Right renal cortex interstitium (tissue), 3 donors: ENCODE measurements around the gene STK32B. TPM values are rescaled to one million over a fixed set of nuclear protein-coding genes. Genes with fewer than 3 reads are reported as not detected.

ENCODE experiments used
- DNase-seq, 3 donors: peaks; one replicate each; pipeline ENCODE4 v3.0.0-alpha.2; 2013; ENCODE audit warnings: low read depth in 3 of 3, low spot score in 2 of 3
- polyA plus RNA-seq, 3 donors: library from polyadenylated mRNA; unstranded; fragments of 120-200 nt; gene quantifications; one replicate each; pipeline ENCODE4 v1.2.1, GENCODE V29; 2013; ENCODE audit not compliant: insufficient read length in 3 of 3

Gene STK32B
- polyA plus RNA-seq, 3 donors = 8.6 to 11.0 (median 9.3) TPM

DNA sequence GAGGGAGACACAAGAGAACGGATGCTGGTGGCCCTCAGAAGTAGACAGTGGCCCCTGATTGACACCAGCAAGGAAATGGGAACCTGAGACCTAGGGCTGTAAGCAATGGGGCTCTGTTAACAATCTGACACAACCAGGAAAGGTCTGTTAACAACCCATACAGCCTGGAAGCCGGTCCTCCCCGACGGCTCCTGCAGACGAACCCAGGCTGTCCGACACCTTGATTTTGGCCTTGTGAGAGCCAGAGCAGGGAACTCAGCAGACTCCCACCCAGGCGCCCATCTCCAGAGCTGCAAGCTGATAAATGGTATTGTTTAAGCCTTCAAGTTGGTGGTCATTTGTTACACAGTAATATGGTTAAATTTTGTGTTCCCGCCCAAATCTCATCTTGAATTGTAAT, 21.8 kb upstream of the STK32B start:
- DNase-seq = no peak

DNA sequence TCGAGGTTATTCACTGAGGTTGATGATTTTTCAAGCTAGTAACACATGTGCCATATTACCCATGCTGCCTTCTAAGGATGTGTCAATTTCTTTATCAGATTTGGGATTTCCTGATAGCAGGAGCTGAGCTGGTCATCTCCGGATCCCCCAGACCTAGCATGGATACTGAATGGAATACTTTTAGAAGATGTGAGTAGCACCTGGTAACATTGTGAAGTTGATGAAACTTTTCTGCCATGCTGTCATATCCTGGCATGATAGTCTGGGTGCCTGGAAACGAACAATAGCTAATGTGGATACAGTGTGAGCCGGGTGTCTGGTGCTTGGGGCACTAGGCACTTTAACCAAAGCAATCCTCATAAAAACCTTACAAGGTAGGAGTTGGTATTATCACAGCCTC, 21.1 kb upstream of the STK32B start:
- no peak for DNase-seq

DNA sequence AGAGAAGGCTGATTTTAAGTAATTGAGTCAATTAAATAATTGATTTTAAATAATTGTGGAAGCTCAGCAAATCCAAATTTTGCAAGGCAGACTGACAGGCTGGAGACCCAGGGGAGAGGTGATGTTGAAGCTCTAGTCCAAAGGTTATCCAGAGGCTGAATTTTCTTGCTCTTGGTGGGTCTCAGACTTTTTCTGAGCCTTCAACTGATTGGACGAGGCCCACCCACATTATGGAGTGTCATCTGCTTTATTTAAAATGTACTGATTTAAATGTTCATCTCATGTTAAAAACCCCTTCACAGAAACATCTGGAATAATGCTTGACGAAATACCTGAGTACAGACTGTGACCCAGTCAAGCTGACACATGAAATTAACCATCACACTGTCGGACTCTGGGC, 20.4 kb upstream of the STK32B start:
- no peak for DNase-seq

DNA sequence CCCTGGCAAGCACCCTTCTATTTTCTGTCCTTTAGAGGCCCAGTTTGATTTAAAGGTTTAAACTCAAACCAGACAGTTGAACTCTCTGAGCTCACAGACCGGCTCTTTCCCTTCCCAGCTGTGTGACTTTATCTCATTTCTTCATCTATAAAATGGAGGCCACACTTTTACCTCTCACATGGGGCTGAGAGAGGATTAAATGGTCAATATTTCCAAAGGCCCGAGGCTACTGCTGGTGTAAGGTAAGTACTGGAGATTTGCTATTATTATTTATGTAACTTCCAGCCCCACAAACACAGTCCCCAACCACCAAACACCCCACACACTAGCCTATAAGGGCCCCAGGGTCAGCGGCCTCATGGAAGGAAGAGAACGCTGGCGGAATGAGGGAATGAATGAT, 18.5 kb upstream of the STK32B start:
- DNase-seq = no peak

DNA sequence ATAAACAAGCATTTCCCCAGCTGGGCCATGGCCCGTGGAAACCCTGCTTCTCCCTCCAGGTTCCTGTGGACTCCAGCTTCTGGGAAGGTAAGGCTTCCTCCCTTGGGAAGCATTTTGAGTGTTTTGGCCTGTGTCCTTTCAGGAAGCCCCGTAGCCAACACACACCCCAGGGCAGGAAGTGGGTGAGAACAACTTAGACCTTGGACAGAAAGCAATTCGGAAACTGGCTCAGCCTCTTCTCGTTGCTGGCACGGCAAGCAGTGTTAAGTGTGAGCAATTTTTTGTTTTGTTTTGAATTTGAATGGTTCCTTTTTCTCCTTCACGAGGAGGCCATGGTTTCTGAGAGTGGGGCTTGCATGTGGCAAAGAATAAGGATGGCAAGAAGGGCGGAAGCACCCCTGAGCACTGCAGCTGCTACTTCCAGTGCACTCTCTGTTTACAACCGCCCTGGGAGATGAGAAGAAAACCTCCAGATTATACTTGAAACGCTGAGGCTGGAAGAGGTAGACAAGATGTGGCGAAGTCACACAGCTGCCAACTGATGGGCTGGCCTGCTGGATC, 17.9 kb upstream of the STK32B start:
- no peak for DNase-seq

DNA sequence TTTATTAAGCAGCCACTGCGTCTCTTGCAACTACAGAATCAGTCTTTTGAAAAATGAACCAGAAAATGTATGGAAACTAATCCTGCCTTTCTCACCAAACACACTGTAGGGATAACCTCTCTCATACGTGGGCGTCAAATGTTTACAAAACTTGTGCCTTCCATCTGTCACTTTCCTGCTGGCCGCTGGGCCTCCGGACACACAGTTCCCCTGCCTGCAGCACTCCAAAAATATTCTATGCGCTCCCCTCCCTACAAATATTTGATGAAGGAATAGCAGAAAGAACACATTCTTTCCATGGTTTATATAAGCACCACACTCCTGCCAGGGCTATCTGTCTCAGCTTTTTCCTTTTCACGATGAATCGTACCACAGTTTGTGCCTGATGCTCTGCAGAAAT, 17.1 kb upstream of the STK32B start:
- DNase-seq = no peak

DNA sequence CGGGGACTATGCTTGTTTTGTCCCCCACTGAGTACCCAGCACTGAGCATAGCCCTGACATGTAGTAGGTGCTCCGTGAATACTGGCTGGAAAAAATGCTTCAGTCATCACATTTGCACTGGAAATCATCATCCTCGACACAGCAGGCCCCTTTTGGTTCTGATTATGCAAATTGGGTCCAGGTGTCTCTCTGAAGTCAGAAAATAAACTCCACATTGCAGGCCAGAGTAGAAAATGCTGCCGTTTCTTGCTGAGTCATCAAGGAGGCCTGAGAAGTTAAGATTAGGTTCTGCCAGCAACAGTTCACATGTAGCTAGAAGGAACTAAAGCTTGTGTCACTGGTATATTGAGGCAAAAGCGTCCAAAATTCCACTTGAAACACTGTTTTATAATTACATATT, 15.0 kb upstream of the STK32B start:
- DNase-seq = no peak

DNA sequence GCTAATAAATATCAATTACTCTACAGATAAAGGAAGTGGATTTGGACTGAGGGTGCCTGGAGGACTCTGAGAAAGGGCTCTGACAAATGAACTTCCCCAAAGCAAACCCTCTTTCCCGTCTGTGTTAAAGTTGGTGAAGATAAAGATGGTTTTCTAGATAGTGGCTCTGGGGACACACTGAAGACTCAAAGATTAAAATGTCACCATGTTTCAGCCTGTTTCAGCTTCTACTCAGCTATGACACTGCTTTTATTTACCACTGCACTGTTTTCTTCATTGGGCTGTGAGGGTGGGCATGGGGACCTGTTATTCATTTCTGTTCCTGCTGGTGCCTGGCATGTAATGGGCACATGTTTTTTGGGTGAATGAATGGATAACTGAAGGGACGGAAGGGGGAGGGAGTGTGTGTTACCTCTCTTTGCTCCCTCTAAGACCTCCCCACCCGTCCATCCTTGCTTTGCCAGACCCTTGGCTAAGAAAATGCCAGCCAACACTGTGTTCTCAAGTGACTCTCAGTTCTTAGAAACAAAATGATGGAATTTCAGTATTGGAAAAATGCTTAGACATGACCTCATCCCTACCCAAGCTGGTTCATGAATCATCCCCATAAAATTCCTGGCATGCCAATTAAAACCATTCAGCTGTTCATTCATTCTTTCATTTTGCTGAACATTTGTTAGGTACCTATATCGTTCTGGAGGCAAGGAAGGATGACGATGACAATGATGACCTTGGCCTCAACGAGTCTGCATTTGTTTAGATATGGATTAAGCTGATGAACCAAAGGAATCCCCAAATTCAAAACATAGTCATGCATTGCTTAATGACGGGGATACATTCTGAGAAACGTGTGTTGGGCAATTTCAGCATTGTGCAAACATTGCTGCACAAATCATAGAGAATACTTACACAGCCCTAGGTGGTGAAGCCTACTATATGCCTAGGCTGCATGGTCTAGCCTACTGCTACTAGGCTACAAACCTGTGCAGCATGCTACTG, 13.4 kb upstream of the STK32B start:
- no peak for DNase-seq

DNA sequence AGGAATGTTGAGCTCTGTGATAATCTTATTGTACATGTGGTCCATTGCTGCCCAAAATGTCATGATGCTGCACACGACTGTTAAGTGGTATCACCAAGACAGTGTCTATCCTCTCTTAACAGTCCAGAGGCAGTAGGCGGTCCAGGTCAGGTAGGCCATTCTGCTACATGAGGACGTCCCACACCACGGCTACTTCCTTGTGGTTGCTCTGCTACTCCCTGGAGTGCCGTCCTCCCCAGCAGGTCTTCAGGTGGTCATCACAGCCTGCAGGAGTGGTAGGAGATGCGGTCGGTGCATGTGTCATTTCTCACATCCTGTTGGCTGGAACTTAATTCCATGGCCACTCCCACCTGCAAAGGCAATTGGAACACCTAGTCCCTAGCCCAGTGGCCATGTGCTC, 11.5 kb upstream of the STK32B start:
- no peak for DNase-seq

DNA sequence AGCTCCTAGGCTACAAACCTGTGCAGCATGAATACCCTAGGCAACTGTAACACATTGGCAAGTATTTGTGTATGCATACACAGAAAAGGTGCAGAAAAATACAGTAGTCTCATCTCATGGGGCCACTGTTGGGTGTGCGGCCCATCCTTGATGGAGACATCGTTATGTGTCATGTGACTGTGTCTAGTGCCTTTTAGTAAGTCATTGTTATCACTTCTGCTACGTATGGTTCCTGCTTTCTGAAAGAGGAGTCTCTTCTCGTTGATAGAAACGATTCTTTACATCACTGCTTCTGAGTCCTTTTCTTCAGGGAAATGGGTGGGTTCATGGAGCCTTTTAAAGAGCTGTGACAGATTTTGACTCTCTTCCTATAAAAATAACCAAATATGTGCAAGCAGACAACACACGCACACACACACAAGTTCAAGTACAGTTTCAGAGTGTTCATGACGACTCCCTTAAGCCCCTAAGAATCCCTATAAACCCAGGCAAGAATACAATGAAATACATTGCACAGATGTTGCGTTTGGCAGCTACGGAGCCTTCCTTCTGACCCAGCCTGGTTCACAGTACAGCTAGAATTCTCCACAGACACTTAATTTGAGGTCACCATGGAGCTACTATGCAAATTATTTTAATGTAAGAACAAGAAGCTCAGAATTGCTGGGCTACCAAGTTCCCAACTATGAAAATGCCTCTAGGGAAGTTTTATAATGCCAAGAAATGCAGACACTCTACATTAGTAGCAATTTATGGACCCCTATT, 10.2 kb upstream of the STK32B start:
- no peak for DNase-seq

DNA sequence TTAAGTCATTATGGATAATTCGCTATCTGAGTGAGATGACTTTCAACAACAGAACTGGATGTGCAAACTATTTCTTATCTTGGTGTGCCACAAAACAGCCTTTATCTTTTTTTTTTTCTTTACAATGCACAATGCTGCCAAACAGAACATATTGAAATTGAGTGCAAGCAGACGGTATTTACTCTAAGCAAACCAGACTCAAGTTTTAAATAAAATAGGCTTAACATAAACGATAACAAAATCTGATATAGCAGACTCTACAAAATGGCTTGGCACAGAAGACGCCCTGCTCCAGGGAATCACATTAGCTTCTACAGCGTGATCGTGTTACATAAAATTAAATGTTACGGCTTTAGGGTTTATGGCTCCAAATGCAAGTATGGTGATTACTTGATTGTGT, 9.6 kb upstream of the STK32B start:
- DNase-seq = no peak

DNA sequence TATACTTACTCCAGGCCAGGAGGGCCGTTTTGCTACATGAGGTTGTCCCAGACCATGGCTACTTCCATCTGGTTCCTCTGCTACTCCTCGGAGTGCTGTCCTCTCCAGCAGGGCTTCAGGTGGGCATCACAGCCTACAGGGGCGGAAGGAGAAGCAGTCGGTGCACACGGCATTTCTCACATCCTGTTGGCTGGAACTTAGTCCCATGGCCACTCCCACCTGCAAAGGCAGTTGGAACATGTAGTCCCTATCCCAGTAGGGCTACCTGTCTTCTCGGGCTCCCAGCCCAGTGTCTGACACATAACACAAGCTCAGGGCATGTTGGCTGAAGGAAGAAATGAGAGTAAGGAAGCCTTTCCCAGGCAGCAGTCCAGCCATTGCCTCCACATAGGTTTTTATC, 7.7 kb upstream of the STK32B start:
- DNase-seq = no peak

DNA sequence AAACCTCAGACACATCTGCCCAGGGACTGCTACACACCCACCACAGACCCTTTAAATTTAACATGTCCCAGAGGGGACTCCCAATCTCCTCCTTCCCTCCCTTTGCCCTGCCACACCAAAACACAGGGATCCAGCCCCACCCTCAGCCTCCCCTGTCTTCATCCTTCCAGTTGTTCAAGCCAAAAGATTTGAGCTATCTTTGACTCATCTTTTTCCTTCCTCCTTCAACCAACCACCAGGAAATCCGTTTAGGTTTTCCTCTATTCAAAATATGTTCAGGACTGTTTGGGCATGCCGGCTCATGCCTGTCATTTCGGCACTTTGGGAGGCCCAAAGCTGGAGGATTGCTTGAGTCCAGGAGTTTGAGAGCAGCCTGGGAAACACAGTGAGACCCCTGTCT, 6.9 kb upstream of the STK32B start:
- DNase-seq = no peak

DNA sequence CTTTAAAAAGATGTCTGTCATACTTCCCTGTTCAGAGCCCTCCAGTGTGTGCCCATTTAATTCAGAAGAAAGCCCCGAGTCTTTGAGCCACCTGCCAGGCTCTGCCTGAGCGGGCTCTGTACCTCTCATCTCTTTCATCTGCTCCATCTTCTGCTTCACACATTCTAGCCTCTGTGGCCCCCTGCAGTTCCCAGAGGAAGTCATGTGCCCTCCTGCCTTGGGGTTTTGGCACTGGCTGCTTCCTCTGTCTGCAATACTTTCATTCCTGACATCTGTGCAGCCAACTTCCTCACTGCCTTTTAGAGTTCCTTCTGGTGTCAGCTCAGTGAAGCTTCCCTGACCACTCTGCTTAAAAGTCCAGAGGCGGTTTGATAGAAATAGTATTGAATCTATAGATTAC, 6.2 kb upstream of the STK32B start:
- no peak for DNase-seq

DNA sequence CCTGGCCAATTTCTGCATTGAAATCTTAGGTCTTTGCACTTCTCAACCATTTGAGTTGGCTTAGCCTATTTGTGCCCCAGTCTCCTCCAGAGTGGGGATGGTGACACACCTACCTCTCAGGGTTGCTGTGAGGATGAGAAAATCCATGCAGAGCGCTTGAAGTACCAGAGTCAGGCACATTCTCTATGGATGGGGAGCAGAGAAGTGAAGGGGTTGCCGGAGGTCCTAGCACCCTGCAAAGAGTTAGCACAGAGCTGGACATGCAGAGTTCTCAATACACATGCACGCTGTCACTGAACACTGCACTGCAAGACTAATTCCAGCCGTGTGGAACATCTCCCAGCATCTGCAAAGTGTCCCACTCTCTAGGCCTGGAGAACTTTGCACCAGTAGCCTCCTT, 2.6 kb upstream of the STK32B start:
- DNase-seq = no peak

DNA sequence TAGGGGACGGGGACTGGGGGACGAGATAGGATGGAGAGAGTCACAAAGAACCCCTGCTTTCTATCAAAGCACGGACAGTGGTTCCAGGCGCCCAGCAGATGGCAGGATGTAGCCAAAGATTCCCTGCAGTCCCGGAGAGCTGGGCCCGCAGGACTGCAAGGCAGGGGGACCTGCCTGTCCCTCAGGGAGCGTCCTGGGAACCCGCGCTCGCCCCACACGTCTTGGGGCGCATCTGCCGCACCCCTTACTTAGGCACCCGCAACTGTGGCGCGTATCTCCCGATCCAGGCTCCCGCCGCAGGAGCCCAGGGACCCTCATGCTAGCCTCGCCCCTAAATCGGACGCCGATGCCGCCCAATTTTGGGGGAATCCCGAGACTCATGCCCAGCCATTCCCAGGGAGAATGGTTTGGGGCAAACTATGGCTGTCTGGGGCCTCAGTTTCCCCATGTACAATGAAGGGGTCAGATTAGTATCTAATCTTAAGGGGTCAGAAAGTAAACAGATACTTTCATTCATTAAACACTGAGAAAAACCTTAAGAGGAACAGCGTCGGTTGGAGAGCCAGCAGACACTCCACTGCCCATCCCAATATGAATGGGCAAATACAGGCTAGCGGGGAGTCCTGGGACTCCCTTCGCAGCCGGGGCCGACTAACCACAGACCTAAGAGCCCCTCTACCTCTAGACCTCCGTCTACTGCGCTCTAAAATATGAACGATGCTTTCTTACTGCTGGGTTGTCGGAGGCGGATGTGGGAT, 581 bp upstream of the STK32B start:
- DNase-seq = peak; percentile 33 to 52 (median 45)

DNA sequence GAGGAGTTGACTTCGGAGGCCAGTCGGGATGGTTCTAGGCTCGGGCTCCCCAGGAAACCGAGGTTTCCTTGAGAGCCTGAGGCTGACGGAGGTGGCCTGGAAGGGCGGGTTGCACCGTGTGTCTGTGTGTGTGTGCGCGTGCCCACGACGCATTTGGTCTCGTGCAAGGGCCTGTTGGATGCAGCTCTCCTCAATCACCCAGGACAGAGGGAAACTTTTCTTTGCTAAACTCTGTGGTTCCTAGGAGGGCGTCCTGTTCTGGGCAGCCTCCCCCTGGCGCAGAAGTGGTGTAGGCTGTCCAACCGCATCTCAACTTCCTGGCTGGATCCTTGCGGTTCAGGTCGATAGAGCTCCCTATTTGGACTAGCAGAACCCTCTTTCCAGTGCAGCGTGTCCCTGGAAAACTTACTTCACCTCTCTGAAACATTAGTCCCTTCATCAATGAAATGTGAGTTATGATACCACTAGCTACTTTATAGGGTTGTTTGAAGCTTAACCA, 973 bp downstream of the STK32B start:
- no peak for DNase-seq

DNA sequence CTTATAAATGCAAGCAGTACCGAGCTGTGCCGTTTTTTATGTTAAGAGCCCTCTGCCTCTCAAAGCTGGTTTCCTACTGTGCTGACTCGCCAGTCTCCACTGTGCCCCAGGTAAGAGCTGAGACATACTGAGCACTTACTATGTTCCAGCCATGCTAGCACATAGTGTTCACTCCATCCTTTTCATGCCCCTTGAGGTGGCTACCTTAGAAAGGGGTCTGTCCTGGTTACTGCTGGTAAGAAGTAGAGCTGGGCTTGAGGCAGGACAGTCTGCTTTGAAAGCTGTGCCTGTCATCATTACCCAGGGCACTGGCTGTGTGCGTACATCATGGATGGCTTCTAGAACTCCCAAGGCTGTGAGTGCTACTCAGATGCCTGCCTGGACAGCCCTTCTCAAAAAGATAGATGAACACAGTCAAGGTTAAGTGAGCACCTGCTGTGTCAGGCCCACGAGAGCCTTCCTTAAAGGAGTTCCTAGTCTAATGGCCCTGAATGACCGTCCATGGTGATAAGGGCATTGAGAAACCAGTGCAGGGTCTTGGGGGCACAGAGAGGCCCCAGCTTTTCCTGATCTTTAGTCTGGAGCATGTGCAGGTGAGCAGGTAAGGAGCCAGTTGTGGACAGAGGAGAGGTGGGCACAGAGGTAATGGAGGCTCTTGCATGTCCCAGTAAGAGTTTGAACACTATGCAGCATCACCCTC, 1.6 kb downstream of the STK32B start:
- no peak for DNase-seq

DNA sequence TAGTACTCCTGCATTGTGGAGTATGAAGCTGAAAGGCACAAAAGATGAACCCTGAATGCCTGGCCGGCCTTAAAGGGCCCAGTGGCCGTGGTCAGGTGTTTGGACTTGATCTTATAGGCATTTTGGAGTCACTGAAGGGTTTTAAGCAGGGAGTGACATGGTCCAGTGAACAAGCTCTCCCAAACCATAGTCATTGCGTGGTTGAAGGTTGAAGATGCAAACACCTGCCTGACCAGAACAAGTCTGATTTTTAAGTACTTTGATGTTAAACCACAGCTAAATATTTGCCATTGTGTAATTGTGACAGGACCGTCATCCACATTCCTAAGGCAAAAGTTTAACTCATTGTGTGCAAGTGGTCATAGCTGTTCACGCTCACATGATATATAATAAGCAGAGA, 3.3 kb downstream of the STK32B start:
- no peak for DNase-seq

DNA sequence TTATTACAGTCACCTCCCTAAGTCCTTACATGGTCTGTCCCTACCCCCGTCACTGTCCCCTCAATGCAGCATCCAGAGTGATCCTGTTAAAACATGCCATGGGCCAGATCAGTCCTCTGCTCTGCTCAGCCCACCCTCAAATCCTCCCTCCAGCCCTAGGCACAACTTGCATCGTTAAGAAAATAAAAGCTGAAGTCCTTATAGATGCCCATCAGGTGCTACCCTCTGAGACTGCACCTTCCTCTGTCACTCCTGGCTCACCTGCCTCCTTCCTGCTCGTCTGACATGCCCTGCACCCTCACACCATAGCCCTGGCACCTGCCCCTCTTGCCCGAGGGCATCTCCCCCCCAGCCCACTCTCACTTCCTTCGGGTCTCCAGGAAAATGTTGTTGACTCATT, 4.1 kb downstream of the STK32B start:
- DNase-seq = no peak
